ENCODE measurements around the gene OXSR1.

Gene OXSR1

GRCh38 chr3:38148311-38148882 is 16.9 kb upstream of the OXSR1 start:
- no peak for ATAC-seq (ENCODE audit: insufficient read depth, low read depth)
- Histone ChIP-seq H2AFZ (ENCODE audit: low read depth, low read length) (no peak overlapping the region), H3K36me3 (ENCODE audit: insufficient read depth, low read length) (no peaks in the 10 kb centered on the region), H3K4me3 (ENCODE audit: low read depth in 1 of 2, low read length in 2 of 2) (no peak overlapping the region), H4K20me1 (ENCODE audit: insufficient read depth, low read length) (no peaks in the 10 kb centered on the region), H3K4me1 (ENCODE audit: insufficient read depth, low read length) (no peaks in the 10 kb centered on the region), H3K9ac (ENCODE audit: low read depth, low read length) (no peak overlapping the region), H3K79me2 (ENCODE audit: insufficient read depth, low read length) (no peaks in the 10 kb centered on the region), H3K27me3 (ENCODE audit: insufficient read depth, low read length, poor library complexity) (no peaks in the 10 kb centered on the region), H3K4me2 (ENCODE audit: insufficient read depth, low read length) (no peak overlapping the region), H3K9me3 (ENCODE audit: insufficient read depth, low read length, severe bottlenecking) (peaks cover 5% of the 10 kb centered on the region), H3K27ac (ENCODE audit: low read length) (no peak overlapping the region)
- TF ChIP-seq EZH2 (IDR thresholded peaks at IDR 0.05; ENCODE audit: borderline replicate concordance, low read depth, low read length, severe bottlenecking): no peak
- TF ChIP-seq CTCF (IDR thresholded peaks at IDR 0.05; ENCODE audit: borderline replicate concordance, extremely low read depth, low read length, poor library complexity, severe bottlenecking): no peak
- DNase-seq: no peak

- Histone ChIP-seq H3K79me2 (ENCODE audit: insufficient read depth, low read length) (no peaks in the 10 kb centered on the region), H3K27me3 (ENCODE audit: insufficient read depth, low read length, poor library complexity) (no peaks in the 10 kb centered on the region), H3K36me3 (ENCODE audit: insufficient read depth, low read length) (no peaks in the 10 kb centered on the region), H3K27ac (ENCODE audit: low read length) (no peak overlapping the region), H3K4me2 (ENCODE audit: insufficient read depth, low read length) (no peak overlapping the region), H3K9ac (ENCODE audit: low read depth, low read length) (no peak overlapping the region), H4K20me1 (ENCODE audit: insufficient read depth, low read length) (no peaks in the 10 kb centered on the region), H3K9me3 (ENCODE audit: insufficient read depth, low read length, severe bottlenecking) (peaks cover 5% of the 10 kb centered on the region), H3K4me1 (ENCODE audit: insufficient read depth, low read length) (no peaks in the 10 kb centered on the region), H3K4me3 (ENCODE audit: low read depth in 1 of 2, low read length in 2 of 2) (no peak overlapping the region), H2AFZ (ENCODE audit: low read depth, low read length) (peak overlapping the region; percentile 38; the same call in 1 of the 2 replicates)
- ATAC-seq (ENCODE audit: insufficient read depth, low read depth) (no peak), DNase-seq (no peak)
- no peak for TF ChIP-seq EZH2 (IDR thresholded peaks at IDR 0.05; ENCODE audit: borderline replicate concordance, low read depth, low read length, severe bottlenecking)
- TF ChIP-seq CTCF (IDR thresholded peaks at IDR 0.05; ENCODE audit: borderline replicate concordance, extremely low read depth, low read length, poor library complexity, severe bottlenecking): no peak
Observed at GRCh38 chr3:38149708-38150107, 15.6 kb upstream of the OXSR1 start.

- Histone ChIP-seq H3K36me3 (ENCODE audit: insufficient read depth, low read length) (no peaks in the 10 kb centered on the region), H3K9me3 (ENCODE audit: insufficient read depth, low read length, severe bottlenecking) (peaks cover 4% of the 10 kb centered on the region), H3K79me2 (ENCODE audit: insufficient read depth, low read length) (no peaks in the 10 kb centered on the region), H2AFZ (ENCODE audit: low read depth, low read length) (no peak overlapping the region), H3K4me1 (ENCODE audit: insufficient read depth, low read length) (no peaks in the 10 kb centered on the region), H4K20me1 (ENCODE audit: insufficient read depth, low read length) (no peaks in the 10 kb centered on the region), H3K9ac (ENCODE audit: low read depth, low read length) (no peak overlapping the region), H3K4me2 (ENCODE audit: insufficient read depth, low read length) (no peak overlapping the region), H3K4me3 (ENCODE audit: low read depth in 1 of 2, low read length in 2 of 2) (no peak overlapping the region), H3K27ac (ENCODE audit: low read length) (no peak overlapping the region), H3K27me3 (ENCODE audit: insufficient read depth, low read length, poor library complexity) (no peaks in the 10 kb centered on the region)
- no peak for DNase-seq
- TF ChIP-seq EZH2 (IDR thresholded peaks at IDR 0.05; ENCODE audit: borderline replicate concordance, low read depth, low read length, severe bottlenecking) (no peak), CTCF (IDR thresholded peaks at IDR 0.05; ENCODE audit: borderline replicate concordance, extremely low read depth, low read length, poor library complexity, severe bottlenecking) (peak; percentile 35)
- no peak for ATAC-seq (ENCODE audit: insufficient read depth, low read depth)
Observed at GRCh38 chr3:38150780-38151528, 14.4 kb upstream of the OXSR1 start.
